A673 (cell line): ENCODE data around the gene BCL2.

Experiments
- CTCF ChIP-seq: fragments of 300-800, 200-600 bp; sonication (generic); conservative IDR thresholded peaks from 2 replicates; pipeline ENCODE4 v1.5.1; 2017; ENCODE audit warnings: low read depth, mild to moderate bottlenecking, antibody characterized with exemption, low read length, moderate library complexity, mixed read lengths
- EZH2 ChIP-seq: fragments of 200-600 bp; sonication (generic); IDR thresholded peaks from 2 replicates; pipeline ENCODE4 v1.6.1; 2017; ENCODE audit warnings: borderline replicate concordance, low read depth, mild to moderate bottlenecking, mixed read lengths, antibody characterized with exemption, low read length; ENCODE audit not compliant: poor library complexity, severe bottlenecking

- TF ChIP-seq CTCF (no peak), EZH2 (no peak)
These were observed 112.3 kb downstream of the BCL2 start for GRCh38 chr18:63207143-63207790.
